ENCODE data around the gene LOC101059915.
A peak's percentile ranks its signal among the peaks of the same experiment; 100 is the strongest.

Gene LOC101059915

DNA sequence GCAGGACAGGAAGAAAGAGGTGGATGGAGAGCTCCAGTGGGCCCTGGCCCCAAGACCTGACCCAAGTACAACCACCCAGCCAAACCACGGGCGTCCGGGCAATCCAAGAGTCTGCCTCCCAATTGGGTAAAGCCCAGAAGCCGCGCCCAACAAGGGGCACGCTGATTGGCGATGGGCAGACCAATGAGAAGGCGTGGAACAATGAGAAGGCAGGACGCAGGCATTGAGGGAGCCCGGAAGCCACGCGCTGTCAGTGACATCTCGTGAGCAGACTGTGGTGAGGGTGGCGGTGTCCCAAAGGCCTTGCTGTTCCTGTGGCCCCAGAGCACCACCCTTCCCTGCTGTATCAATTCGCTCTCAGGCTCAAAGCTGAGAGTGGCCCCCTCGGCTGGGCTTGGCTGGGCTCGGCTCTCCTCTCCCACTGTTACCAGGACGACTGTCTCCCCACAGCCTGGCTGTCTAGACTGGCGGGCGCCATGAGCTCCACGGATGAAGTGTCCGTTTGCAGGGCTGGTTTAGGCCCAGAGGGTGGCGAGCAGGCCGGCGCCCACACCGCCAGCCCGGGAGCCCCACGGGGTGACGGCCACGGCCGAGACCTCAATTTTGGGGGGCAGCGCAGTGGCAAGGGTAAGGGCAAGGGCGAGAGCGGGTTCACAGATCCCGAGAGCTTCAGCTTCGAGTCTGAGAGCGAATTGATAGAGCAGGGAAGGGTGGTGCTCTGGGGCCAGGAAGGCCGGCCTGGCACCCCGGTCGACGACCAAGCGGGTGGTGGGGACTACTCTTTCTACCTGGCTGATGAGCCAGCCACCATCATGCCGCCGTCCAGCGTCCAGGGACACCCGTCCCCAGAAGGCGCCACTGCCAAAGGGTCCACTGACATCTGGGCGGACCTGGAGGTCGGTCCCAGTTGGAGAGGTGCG is at the start of gene LOC101059915:
TSS of gene LOC101059915 (plus strand) at position 219 of the 920 bp plus-strand sequence.
- Histone ChIP-seq H3K79me2 (ENCODE audit: insufficient read depth, low read length) (no peaks in the 10 kb centered on the region), H3K4me2 (replicated peaks; ENCODE audit: extremely low read depth, low read length, poor library complexity, severe bottlenecking) (no peak within 1 kb of the TSS), H2AFZ (ENCODE audit: insufficient read depth, low read depth, low read length, poor library complexity, severe bottlenecking) (no peak within 1 kb of the TSS), H4K20me1 (ENCODE audit: insufficient read depth, low read length) (no peaks in the 10 kb centered on the region), H3K9me3 (replicated peaks in 1 of 2; ENCODE audit: control insufficient read depth in 1 of 2, insufficient read depth in 1 of 2, low read length in 2 of 2) (no peaks in the 10 kb centered on the region), H3K9ac (ENCODE audit: insufficient read depth, low read length, poor library complexity, severe bottlenecking) (no peak within 1 kb of the TSS), H3K27me3 (ENCODE audit: control insufficient read depth in 2 of 2, insufficient read depth in 2 of 2, low read length in 2 of 2) (no peaks in the 10 kb centered on the region), H3K36me3 (replicated peaks in 1 of 2; ENCODE audit: control insufficient read depth in 1 of 2, insufficient read depth in 2 of 2, low read length in 2 of 2) (no peaks in the 10 kb centered on the region), H3K4me3 (replicated peaks in 1 of 3; ENCODE audit: low read depth in 2 of 3, low read length in 3 of 3) (no peak within 1 kb of the TSS), H3K4me1 (ENCODE audit: control insufficient read depth in 1 of 2, insufficient read depth in 2 of 2, low read length in 2 of 2) (no peaks in the 10 kb centered on the region), H3K27ac (ENCODE audit: low read depth in 1 of 2, low read length in 2 of 2) (no peak within 1 kb of the TSS)
- no peak for DNase-seq
- H3K27ac Mint-ChIP-seq: peak within 1 kb of the TSS in 1 of 7 donors; percentile 19
- no peak within 1 kb of the TSS for H3K4me3 Mint-ChIP-seq
- peaks cover 8 to 27% (median 22%) of the 10 kb centered on the region in 3 donors for H3K27me3 Mint-ChIP-seq (ENCODE audit: low read depth in 3 of 3)
- 95% methylated on average over 31 of the region's 50 CpGs for WGBS (ENCODE audit: insufficient coverage)
- H3K4me1 Mint-ChIP-seq: peaks cover 12% of the 10 kb centered on the region
- H3K36me3 Mint-ChIP-seq: no peaks in the 10 kb centered on the region
- intact Hi-C loops (cut with micrococcal nuclease): no loop called here
- H3K9me3 Mint-ChIP-seq: no peaks in the 10 kb centered on the region
- TF ChIP-seq, protein P1, sequence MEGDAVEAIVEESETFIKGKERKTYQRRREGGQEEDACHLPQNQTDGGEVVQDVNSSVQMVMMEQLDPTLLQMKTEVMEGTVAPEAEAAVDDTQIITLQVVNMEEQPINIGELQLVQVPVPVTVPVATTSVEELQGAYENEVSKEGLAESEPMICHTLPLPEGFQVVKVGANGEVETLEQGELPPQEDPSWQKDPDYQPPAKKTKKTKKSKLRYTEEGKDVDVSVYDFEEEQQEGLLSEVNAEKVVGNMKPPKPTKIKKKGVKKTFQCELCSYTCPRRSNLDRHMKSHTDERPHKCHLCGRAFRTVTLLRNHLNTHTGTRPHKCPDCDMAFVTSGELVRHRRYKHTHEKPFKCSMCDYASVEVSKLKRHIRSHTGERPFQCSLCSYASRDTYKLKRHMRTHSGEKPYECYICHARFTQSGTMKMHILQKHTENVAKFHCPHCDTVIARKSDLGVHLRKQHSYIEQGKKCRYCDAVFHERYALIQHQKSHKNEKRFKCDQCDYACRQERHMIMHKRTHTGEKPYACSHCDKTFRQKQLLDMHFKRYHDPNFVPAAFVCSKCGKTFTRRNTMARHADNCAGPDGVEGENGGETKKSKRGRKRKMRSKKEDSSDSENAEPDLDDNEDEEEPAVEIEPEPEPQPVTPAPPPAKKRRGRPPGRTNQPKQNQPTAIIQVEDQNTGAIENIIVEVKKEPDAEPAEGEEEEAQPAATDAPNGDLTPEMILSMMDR (IDR thresholded peaks at IDR 0.05): no peak

DNA sequence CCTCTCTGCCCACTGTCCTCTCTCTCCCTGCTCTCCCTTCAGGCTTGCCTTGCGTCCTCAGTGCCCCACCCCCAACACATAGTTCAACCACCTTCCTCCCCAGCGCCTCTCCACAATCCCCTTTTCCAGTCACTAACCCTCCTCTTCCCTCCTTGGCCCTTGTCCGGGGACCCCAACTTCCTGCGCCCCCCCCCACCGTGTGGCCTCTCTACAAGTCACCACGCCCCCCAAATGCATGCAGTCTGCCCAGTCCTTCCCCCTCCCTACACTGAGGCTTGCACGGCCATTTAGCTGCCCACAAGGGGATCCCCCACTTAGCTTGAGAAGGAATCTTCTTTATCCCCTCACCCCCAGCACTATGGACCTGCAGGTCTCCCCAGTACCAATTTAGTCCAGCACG is 49.6 kb upstream of the LOC101059915 start:
- no peak overlapping the region for H3K9ac ChIP-seq (ENCODE audit: insufficient read depth, low read length, poor library complexity, severe bottlenecking)
- H3K36me3 ChIP-seq (replicated peaks in 1 of 2; ENCODE audit: control insufficient read depth in 1 of 2, insufficient read depth in 2 of 2, low read length in 2 of 2): peaks cover 1 to 13% of the 10 kb centered on the region in 2 donors
- no peaks in the 10 kb centered on the region for H3K79me2 ChIP-seq (ENCODE audit: insufficient read depth, low read length)
- TF ChIP-seq, protein P1 (IDR thresholded peaks at IDR 0.05): no peak
- no peak for DNase-seq
- Mint-ChIP-seq H3K36me3 (peaks cover 17 to 21% of the 10 kb centered on the region in 2 donors), H3K27me3 (ENCODE audit: low read depth in 3 of 3) (peaks cover 0 to 3% (median 2%) of the 10 kb centered on the region in 3 donors), H3K27ac (peak overlapping the region in 1 of 7 donors; percentile 26), H3K4me1 (peaks cover 18% of the 10 kb centered on the region), H3K4me3 (peak overlapping the region in 1 of 2 donors; percentile 56), H3K9me3 (peaks cover 0 to 2% (median 0%) of the 10 kb centered on the region in 7 donors)
- H3K9me3 ChIP-seq (replicated peaks in 1 of 2; ENCODE audit: control insufficient read depth in 1 of 2, insufficient read depth in 1 of 2, low read length in 2 of 2): no peaks in the 10 kb centered on the region
- H3K27ac ChIP-seq (ENCODE audit: low read depth in 1 of 2, low read length in 2 of 2): no peak overlapping the region
- H3K27me3 ChIP-seq (ENCODE audit: control insufficient read depth in 2 of 2, insufficient read depth in 2 of 2, low read length in 2 of 2): no peaks in the 10 kb centered on the region
- H3K4me3 ChIP-seq (replicated peaks in 1 of 3; ENCODE audit: low read depth in 2 of 3, low read length in 3 of 3): no peak overlapping the region
- no peaks in the 10 kb centered on the region for H4K20me1 ChIP-seq (ENCODE audit: insufficient read depth, low read length)
- H3K4me1 ChIP-seq (ENCODE audit: control insufficient read depth in 1 of 2, insufficient read depth in 2 of 2, low read length in 2 of 2): peaks cover 14 to 16% of the 10 kb centered on the region in 2 donors
- WGBS (ENCODE audit: insufficient coverage): no CpG with 5 or more reads among the region's 8 CpGs
- H2AFZ ChIP-seq (ENCODE audit: insufficient read depth, low read depth, low read length, poor library complexity, severe bottlenecking): no peak overlapping the region
- no peak overlapping the region for H3K4me2 ChIP-seq (replicated peaks; ENCODE audit: extremely low read depth, low read length, poor library complexity, severe bottlenecking)
- intact Hi-C loops (cut with micrococcal nuclease): no loop called here
